HG02938 (cell line): ENCODE data around the gene PDE8A.
"Not testable (repeated sequence)": the region's sequence is repeated elsewhere in the genome, so short reads cannot be mapped to it uniquely, and the experiment has no call there.

Experiments used
- ATAC-seq: cut with Tn5 transposase; IDR thresholded peaks from one replicate; pipeline ENCODE4 v1.9.1; 2021; ENCODE audit warnings: mild to moderate bottlenecking, moderate library complexity; ENCODE audit not compliant: unreplicated experiment

The PDE8A gene

DNA sequence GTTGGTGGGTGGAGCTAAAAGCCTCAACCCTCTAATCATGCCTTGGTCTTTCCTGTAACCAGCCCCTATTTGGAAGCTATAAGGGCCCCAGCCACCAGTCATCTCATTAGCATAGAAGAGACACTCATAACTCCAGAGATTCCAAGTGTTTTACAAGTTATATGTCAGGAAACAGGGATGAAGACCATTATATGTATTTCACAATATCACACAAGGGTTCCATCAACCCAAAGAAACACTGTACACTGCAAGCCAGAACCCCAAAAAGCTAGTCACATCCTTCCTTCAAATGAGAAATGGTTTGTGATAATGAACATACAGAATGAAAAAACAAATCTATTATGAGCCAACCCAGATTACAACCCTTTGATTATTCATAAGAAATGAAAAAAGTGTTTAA is 175.7 kb downstream of the PDE8A start:
- ATAC-seq: no peak

DNA sequence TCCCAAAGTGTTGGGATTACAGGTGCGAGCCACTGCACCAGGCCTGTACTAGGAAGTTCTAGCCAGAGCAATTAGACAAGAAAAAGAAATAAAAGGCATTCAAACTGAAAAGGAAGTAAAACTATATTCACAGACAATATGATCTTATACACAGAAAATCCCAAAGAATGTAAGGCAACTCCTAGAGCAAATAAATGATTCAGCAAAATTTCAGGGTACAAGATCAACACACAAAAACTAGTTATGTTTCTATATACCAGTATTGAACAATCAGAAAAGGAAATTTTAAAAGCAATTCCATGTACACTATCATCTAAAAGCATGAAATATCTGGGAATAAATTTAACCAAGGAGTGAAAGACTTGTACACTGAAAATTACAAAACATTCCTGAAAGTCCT is 180.6 kb downstream of the PDE8A start:
- ATAC-seq: no peak

DNA sequence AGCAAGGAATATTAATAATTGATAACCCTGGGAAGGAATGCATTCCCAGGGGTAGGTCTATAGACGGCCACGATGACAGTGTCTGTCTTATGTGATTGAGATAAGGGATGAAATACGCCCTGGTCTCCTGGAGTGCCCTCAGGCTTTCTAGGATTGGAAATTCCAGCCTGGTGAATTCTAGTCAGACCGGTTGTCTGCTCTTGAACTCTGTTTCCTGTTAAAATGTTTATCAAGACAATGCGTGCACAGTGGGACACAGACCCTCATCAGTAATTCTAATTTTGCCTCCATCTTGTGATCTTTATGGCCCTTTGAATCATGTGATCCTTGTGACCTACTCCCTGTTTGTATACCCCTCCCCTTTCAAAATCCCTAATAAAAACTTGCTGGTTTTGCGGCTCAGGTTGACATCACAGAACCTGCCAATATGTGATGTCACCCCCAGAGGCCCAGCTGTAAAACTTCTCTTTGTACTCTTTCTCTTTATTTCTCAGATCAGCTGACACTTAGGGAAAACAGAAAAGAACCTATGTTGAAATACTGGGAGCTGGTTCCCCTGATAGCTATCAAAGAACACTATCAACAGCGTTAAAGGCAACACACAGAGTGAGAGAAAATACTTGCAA is 183.3 kb downstream of the PDE8A start:
- no peak for ATAC-seq

DNA sequence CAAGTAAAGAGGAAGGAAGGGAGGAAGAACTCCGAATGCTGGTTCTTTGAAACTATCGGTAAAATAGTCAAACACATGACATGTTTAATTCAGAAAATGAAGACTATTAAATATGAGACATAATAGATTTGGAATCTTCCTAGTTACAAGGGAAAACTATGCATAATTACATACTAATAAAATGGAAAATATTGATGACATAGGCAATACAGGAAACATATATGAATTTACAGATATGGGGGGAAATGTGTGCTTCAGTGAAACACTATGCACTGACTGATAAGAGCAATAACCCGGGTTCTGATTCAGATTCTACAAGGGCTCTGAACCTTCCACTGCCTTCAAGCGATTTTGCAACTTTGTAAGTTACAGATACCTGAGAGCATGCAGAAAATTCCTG is 185.9 kb downstream of the PDE8A start:
- ATAC-seq: no peak

DNA sequence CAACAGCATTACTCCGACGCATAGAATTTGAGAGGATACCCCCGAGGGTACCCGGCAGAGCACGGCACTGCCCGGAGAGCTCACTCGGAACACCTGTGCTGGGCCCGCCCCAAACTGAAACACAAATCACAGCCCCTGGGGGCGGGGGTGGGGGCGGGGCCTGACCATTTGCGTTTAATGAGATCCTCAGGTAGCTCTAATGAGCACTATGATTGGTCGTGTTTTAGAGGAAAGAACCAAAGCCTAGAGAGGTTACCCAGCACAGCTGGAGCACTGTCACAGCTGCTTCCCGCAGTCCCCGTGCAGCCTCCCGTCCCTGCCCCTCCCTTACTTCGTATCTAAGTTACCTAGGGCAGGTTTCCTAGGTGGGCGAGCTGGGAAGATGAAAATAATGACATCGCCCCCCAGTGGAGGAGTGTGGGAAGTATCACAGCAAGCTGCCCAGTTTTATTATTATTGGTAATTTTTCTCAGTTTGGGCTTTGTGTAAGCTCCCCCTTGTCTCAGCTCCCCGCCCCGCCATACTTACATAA is 187.1 kb downstream of the PDE8A start:
- no peak for ATAC-seq

DNA sequence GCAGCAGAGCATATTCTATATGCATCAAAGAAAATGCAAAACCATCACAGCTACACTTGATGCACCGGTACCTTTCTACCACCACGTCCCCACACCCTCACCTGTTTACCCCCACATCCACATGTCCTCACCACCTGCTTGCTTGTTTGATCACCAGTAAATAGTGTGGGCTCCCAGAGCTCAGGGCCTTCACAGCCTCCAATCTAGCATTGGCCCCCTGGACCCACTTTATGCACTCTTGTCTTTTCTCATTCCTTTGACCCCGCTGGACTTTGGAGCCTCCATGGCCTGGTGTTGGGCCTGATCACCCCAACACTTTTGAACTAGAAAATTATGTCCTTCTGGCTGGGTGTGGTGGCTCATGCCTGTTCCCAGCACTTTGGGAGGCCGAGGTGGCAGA is 190.1 kb downstream of the PDE8A start:
- ATAC-seq: no peak

DNA sequence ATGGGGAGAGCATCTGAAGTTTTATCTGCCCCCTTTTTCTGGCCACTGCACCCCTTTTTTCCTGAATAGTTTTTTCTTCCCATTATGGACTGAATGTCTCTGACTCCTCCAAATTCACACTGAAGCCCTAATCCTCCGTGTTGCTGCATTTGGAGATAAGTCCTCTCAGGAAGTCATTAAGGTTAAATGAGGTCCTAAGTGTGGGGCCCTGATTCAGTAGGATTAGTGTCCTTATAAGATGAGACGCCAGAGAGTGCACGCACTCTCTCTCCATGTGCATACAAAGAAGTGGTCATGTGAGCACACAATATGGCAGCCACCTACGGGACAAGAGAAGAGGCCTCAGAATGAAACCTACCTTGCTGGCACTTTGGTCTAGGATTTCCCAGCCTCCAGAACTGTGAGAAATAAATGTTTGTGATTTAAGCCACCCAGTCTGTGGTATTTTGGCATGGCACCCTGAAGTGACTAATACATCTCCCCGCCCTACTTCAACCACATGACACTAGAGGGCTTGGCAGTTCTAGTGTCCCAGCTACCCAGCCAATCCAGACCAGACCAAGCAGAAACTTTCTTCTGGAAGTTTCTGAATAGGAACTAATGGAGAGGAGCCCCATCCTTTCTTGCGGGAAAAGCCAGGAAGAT is 191.3 kb downstream of the PDE8A start:
- ATAC-seq: no peak

DNA sequence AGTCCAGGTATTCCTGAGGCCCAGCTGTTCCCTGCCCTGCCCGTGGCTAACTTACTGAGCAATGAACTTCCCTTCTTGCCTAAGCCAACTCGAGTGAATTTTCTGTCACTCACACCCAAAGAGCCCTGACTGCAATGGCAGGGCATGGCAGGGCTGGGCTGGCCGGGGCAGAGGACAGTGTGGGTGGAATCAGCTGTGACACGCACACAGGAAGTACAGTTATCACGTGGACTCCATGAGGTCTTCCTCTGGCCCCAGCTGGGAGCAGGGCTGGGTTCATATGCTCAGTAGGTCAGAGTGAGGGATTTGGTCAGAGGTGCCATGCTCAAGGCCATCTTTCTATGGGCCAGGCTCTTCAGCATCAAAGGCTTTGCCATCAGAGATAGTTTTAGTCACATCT is 192.0 kb downstream of the PDE8A start:
- ATAC-seq: not testable (repeated sequence)

DNA sequence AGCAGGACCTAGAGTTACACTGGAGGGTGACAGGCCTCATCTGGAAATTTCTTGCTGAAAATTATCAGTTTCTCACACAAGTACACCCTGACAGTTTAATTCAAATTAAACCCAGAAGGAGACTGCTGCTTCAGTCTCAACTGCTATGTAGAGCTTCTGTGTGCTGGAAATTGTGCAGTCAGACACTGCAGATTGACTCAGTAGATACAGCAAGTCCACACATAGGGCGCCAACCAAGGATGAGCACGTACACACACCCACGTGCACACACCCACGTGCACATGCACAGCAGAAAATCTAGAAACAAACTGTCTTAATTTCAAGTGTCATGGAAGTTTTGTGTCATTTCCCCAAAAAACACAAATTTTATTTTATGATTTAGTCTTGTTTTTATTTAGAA is 192.9 kb downstream of the PDE8A start:
- ATAC-seq: no peak

DNA sequence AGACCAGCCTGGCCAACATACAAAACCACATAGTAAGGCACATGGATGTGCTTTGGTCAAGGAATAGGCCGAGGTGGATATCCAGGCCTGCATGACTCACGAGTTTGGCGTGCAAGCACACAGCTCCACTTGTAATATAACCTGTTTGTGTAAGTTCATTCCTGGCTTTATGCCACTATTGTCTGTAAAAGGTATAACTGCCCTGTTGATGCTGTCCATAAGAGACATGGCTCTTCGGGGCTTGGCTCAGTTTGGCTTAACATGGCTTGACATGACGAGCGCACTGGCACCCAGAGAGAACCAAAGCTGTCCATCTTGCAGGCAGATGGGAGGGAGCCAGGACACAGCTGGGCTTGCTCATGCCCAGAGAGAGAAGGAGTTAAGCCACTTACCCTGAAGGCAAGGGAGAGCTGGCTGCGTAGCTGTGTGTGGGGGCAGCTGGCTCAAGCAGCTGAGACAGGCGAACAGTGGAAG is 195.4 kb downstream of the PDE8A start:
- not testable (repeated sequence) for ATAC-seq

DNA sequence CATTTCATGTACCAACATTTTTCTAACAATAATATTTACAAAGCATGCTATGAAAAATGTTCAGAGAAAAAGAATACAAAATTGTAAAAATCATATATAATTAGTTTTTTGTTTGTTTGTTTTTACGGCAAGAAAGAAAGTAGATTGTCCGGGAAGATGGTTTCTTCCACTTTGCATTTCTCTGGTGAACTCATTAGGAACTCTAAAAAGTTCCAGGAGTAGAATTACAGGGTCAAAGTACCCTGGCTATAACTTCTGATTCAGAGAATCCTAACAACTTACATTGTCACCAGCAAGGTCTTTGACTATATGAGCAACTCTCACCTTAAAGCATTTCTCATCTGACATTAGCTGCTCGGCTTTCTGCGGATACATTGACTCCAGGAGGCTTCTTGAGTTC is 196.7 kb downstream of the PDE8A start:
- ATAC-seq: no peak

DNA sequence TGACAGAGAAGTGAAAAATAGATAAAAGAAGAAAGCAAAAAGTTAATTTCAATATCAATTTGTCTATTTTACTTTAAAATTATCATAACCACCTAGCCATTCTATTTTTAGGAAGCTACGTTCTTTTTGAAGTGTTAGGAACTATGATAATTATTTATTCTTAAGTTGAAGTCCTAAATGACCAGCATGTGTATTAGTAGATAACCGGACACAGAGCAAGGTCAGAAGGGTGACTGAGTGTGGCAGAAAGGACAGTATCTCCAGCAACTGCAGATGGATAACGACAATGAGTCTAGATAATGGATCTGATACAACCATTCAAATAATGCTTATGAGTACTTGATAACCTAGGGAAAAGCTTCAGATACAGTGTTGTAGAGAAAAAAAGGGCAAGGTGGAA is 198.0 kb downstream of the PDE8A start:
- ATAC-seq: no peak

DNA sequence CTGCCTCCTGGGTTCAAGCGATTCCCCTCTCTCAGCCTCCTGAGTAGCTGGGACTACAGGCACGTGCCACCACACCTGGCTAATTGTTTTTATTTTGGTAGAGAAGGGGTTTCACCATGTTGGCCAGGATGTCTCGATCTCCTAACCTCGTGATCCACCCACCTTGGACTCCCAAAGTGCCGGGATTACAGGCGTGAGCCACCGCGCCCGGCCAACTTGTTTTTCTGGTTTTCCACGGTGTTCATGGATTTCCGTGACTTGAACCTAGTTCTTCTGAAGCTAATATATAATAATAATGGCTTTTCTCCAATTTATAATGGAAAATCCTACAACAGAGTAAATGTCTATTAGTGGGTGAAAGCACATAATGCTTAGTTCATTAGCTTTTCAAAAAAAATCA is 203.7 kb downstream of the PDE8A start:
- ATAC-seq: not testable (repeated sequence)

DNA sequence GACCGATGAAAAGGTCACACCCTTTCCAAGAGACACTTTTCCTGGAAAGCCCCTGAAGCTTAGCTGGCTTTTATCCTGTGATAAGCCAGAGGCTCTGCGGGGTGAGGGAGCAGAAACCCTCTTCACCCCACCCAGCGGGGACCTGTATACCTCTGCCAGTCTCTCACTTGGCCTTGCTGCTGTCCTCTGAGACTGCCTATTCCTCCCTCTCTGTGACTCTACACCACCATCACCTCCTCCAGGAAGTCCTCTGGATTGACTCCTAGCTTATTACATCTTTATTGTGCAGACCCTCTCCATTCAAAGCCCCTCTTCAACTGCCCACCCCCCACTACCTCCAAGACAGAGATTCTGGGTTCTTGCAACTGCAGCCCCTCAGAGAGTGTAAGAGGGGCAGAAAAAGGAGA is 206.5 kb downstream of the PDE8A start:
- not testable (repeated sequence) for ATAC-seq
